ENCODE measurements around the gene SGSM2.
A peak's percentile ranks its signal among the peaks of the same experiment; 100 is the strongest.

SGSM2 gene

GRCh38 chr17:2387086-2388019, 50.1 kb downstream of the SGSM2 start:
- no peak for DNase-seq

- DNase-seq, result no peak
Measured at GRCh38 chr17:2388020-2388682, 50.9 kb downstream of the SGSM2 start.

GRCh38 chr17:2388683-2389055, 51.4 kb downstream of the SGSM2 start:
- no peak for DNase-seq

- no peak for DNase-seq
Measured at GRCh38 chr17:2390199-2390836, 53.0 kb downstream of the SGSM2 start.

GRCh38 chr17:2391597-2392251, 54.4 kb downstream of the SGSM2 start:
- DNase-seq, result no peak

- DNase-seq, result peak; percentile 91
Measured at GRCh38 chr17:2392252-2393173, 55.2 kb downstream of the SGSM2 start.

- peak; percentile 63 for DNase-seq
Measured at GRCh38 chr17:2393174-2393953, 56.1 kb downstream of the SGSM2 start.

- DNase-seq, result no peak
Measured at GRCh38 chr17:2393954-2394749, 56.9 kb downstream of the SGSM2 start.

GRCh38 chr17:2394775-2395201, 57.5 kb downstream of the SGSM2 start:
- no peak for DNase-seq

GRCh38 chr17:2395258-2396181, 58.2 kb downstream of the SGSM2 start:
- no peak for DNase-seq

GRCh38 chr17:2396192-2396567, 58.9 kb downstream of the SGSM2 start:
- no peak for DNase-seq

GRCh38 chr17:2396568-2397246, 59.4 kb downstream of the SGSM2 start:
- peak; percentile 82 for DNase-seq

GRCh38 chr17:2397247-2398171, 60.2 kb downstream of the SGSM2 start:
- no peak for DNase-seq

- no peak for DNase-seq
Measured at GRCh38 chr17:2398182-2398581, 60.9 kb downstream of the SGSM2 start.

- peak; percentile 39 for DNase-seq
Measured at GRCh38 chr17:2398655-2399571, 61.6 kb downstream of the SGSM2 start.
